Heart right ventricle (tissue), 16 donors: ENCODE data around the gene PRDM16. TPM values are rescaled to one million over a fixed set of nuclear protein-coding genes. Genes with fewer than 3 reads are reported as not detected.

ENCODE experiments used
- ATAC-seq, 8 donors: fragments of 200-7000 bp; cut with Tn5 transposase; one replicate each; pipeline ENCODE4 v1.9.1; 2020; ENCODE audit warnings: mild to moderate bottlenecking in 8 of 8, moderate library complexity in 8 of 8, moderate number of reproducible peaks in 1 of 8
- DNase-seq, 2 donors: peaks; one replicate each; pipeline ENCODE4 v3.0.0-alpha.2; 2020
- H3K27ac ChIP-seq, 10 donors: fragments of 200-600 bp; sonication (generic) in 2 of 10; one replicate each; pipeline versions ENCODE4 v1.5.0 to v1.8.0; 2020 to 2022; ENCODE audit warnings: mild to moderate bottlenecking in 3 of 10
- H3K27me3 ChIP-seq, 7 donors: fragments of 200-600 bp; one replicate each; pipeline ENCODE4 v1.8.0; 2021 to 2022; ENCODE audit warnings: mild to moderate bottlenecking in 2 of 7
- H3K36me3 ChIP-seq, 9 donors: fragments of 200-600 bp; sonication (generic) in 1 of 9; one replicate each; pipeline versions ENCODE4 v1.5.0 to v1.8.0; 2020 to 2022; ENCODE audit warnings: mild to moderate bottlenecking in 2 of 9
- H3K4me1 ChIP-seq, 9 donors: fragments of 200-600 bp; sonication (generic) in 1 of 9; one replicate each; pipeline versions ENCODE4 v1.5.0 to v1.8.0; 2020 to 2022; ENCODE audit warnings: mild to moderate bottlenecking in 4 of 9
- H3K4me3 ChIP-seq, 10 donors: fragments of 200-600 bp; sonication (generic) in 2 of 10; one replicate each; pipeline versions ENCODE4 v1.5.0 to v1.8.0; 2020 to 2022; ENCODE audit warnings: mild to moderate bottlenecking in 7 of 10, moderate library complexity in 2 of 10
- H3K9me3 ChIP-seq, 11 donors: fragments of 200-600 bp in 10 of 11; sonication (generic) in 2 of 11; one replicate each; pipeline versions ENCODE4 v1.5.0 to v1.8.0; 2013 to 2022; ENCODE audit warnings: mild to moderate bottlenecking in 2 of 11, control low read depth in 1 of 11, moderate library complexity in 1 of 11
- CTCF ChIP-seq, 9 donors: fragments of 200-600 bp; sonication (generic) in 2 of 9; IDR thresholded peaks; one replicate each; pipeline versions ENCODE4 v1.5.0 to v1.8.0; 2021 to 2022; ENCODE audit warnings: antibody characterized with exemption in 9 of 9, mild to moderate bottlenecking in 5 of 9, moderate library complexity in 1 of 9
- WGBS, 2 donors: extraction: QIAGEN DNeasy Blood & Tissue Kit; methylation state at CpG; one replicate each; pipeline ENCODE4 v1.1.7; 2013; ENCODE audit warnings: inconsistent platforms in 1 of 2; 5-methylcytosine and 5-hydroxymethylcytosine counted together
- intact Hi-C, 10 donors: fragments of 100-400 bp; cut with DNase I; formaldehyde crosslinking; loops; one replicate each; pipeline versions ENCODE4 v1.11.1 to v1.14.2; 2022
- polyA plus RNA-seq, 2 donors: library from polyadenylated mRNA; stranded (reverse); fragments of 200-250 nt; gene quantifications; one replicate each; pipeline ENCODE4 v1.2.3, GENCODE V29; 2013
- total RNA-seq, 10 donors: library from RNA; stranded (reverse); fragmentation: NEBNext Ultra II Directional in 3 of 10; extraction: Animal tissue kit (Norgen Biotek cat#: 25700) in 3 of 10; gene quantifications; one replicate each; pipeline versions ENCODE4 v1.2.1 to v1.2.4, GENCODE V29; 2021 to 2023
- donor health status: Arrhythmogenic right ventricular cardiomyopathy.
- donor health status: ischemic (EF 13 %, LVEDD 7.1; RV severe dilation, severe dysfunction).
- donor health status: healthy with polysubstance abuse.
- donor health status: DM: no; HTN: yes; CAD: no.
- donor health status: DM: no; HTN: no; CAD: no.
- donor health status: ischemic (EF 25% LVEDD 6.9; RV normal size, moderate dysfunction).
- donor health status: ischemic (EF 25% LVEDD 5.7; RV mildly dilated, moderate dysfunction).
- donor health status: healthy.
- donor health status: DM: yes; HTN: yes; CAD: no.
- donor health status: Ischemic cardiomyopathy.
- donor health status: ischemic (EF 35%, LVEDD 5.7; RV mildly dilated, moderate dysfunction).
- donor health status: nonischemic (EF 11% LVEDD 7.7; RV severe dilation, severe dysfunction).
- donor health status: DM: yes; HTN: yes; CAD: no.
- donor health status: PGD.
- donor health status: ischemic (EF 29% LVEDD 5.4; RV normal size, mild dysfunction).
- donor health status: nonischemic (EF 23%, LVEDD 6.1; RV moderate dilation, normal function).

Gene PRDM16
- total and polyA plus RNA-seq, 12 donors = 4.1 to 25.9 (median 14.8) TPM

- WGBS, 2 donors = 69 to 73% methylated on average over 8 of the region's 8 CpGs
- ATAC-seq (peak in 6 of 8 donors; percentile 8 to 42 (median 28)), DNase-seq (no peak)
- Histone ChIP-seq H3K27ac (no peak overlapping the region), H3K4me1 (peaks cover 0 to 59% (median 18%) of the 10 kb centered on the region in 9 donors), H3K4me3 (no peak overlapping the region), H3K27me3 (peaks cover 0 to 5% (median 0%) of the 10 kb centered on the region in 7 donors), H3K9me3 (no peaks in the 10 kb centered on the region), H3K36me3 (no peaks in the 10 kb centered on the region)
- intact Hi-C loops = no loop called here
- TF ChIP-seq CTCF (IDR thresholded peaks at IDR 0.05) = no peak
Observed at GRCh38 chr1:3114846-3115245, 45.8 kb downstream of the PRDM16 start.

GRCh38 chr1:3115275-3116149 lies 46.5 kb downstream of the PRDM16 start:
- peaks cover 0 to 65% (median 25%) of the 10 kb centered on the region in 9 donors for H3K4me1 ChIP-seq
- H3K27me3 ChIP-seq = peaks cover 0 to 5% (median 0%) of the 10 kb centered on the region in 7 donors
- ATAC-seq (no peak), DNase-seq (no peak)
- no peak overlapping the region for H3K27ac ChIP-seq
- H3K4me3 ChIP-seq = no peak overlapping the region
- no peak for TF ChIP-seq CTCF (IDR thresholded peaks at IDR 0.05)
- H3K9me3 ChIP-seq = no peaks in the 10 kb centered on the region
- intact Hi-C loops = no loop called here
- WGBS, 2 donors = 85 to 86% methylated on average over 35 to 38 of the region's 38 CpGs
- H3K36me3 ChIP-seq = no peaks in the 10 kb centered on the region

GRCh38 chr1:3116150-3116510 lies 47.1 kb downstream of the PRDM16 start:
- no peak for DNase-seq
- Histone ChIP-seq H3K4me1 (peaks cover 0 to 67% (median 28%) of the 10 kb centered on the region in 9 donors), H3K36me3 (no peaks in the 10 kb centered on the region), H3K27ac (no peak overlapping the region), H3K9me3 (no peaks in the 10 kb centered on the region), H3K4me3 (no peak overlapping the region), H3K27me3 (peaks cover 0 to 5% (median 0%) of the 10 kb centered on the region in 7 donors)
- WGBS, 2 donors = 81 to 82% methylated on average over 18 of the region's 18 CpGs
- no peak for TF ChIP-seq CTCF (IDR thresholded peaks at IDR 0.05)
- intact Hi-C loops = no loop called here
- ATAC-seq = no peak

- Histone ChIP-seq H3K4me1 (peaks cover 0 to 70% (median 28%) of the 10 kb centered on the region in 9 donors), H3K4me3 (no peak overlapping the region), H3K36me3 (no peaks in the 10 kb centered on the region), H3K9me3 (no peaks in the 10 kb centered on the region), H3K27me3 (peaks cover 0 to 5% (median 0%) of the 10 kb centered on the region in 7 donors), H3K27ac (no peak overlapping the region)
- intact Hi-C loops = no loop called here
- no peak for TF ChIP-seq CTCF (IDR thresholded peaks at IDR 0.05)
- DNase-seq = no peak
- ATAC-seq = peak in 1 of 8 donors; percentile 13
- WGBS, 2 donors = 68 to 82% methylated on average over 13 of the region's 13 CpGs
Observed at GRCh38 chr1:3116560-3116959, 47.6 kb downstream of the PRDM16 start.
